HG03521 (cell line): Measurements from ENCODE around the gene SLC24A3.
"Not testable (repeated sequence)": the region's sequence is repeated elsewhere in the genome, so short reads cannot be mapped to it uniquely, and the experiment has no call there.

ENCODE experiments used
- ATAC-seq: cut with Tn5 transposase; IDR thresholded peaks from one replicate; pipeline ENCODE4 v1.9.1; 2021; ENCODE audit warnings: mild to moderate bottlenecking, moderate library complexity; ENCODE audit not compliant: unreplicated experiment

The SLC24A3 gene

GRCh38 chr20:19616081-19616480 is 403.6 kb downstream of the SLC24A3 start:
- ATAC-seq = no peak

GRCh38 chr20:19616620-19617019 is 404.2 kb downstream of the SLC24A3 start:
- ATAC-seq = no peak

GRCh38 chr20:19617256-19617655 is 404.8 kb downstream of the SLC24A3 start:
- no peak for ATAC-seq

GRCh38 chr20:19618711-19619110 is 406.3 kb downstream of the SLC24A3 start:
- no peak for ATAC-seq

GRCh38 chr20:19619904-19620430 is 407.5 kb downstream of the SLC24A3 start:
- ATAC-seq = no peak

DNA sequence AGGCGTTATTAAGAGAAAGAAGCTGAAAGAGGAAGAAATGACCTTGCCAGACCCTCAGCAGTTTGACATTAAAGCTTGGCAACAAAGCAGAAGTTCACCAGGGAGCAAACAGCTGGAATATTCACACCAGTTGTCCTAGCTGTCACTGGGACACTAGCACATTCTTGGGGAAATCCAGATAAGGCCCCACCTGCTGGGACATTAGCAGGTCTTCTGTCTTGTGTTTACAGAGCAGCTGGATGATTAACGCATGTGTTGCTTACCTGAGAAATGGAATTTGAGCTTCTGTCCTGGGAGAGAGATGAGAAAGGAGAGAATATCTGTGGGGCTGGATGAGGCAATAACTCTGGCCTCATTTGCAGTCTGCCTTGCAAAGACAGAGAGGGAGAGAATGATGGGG is 408.0 kb downstream of the SLC24A3 start:
- no peak for ATAC-seq

- ATAC-seq = no peak
Measured at GRCh38 chr20:19621072-19621471, 408.6 kb downstream of the SLC24A3 start.

DNA sequence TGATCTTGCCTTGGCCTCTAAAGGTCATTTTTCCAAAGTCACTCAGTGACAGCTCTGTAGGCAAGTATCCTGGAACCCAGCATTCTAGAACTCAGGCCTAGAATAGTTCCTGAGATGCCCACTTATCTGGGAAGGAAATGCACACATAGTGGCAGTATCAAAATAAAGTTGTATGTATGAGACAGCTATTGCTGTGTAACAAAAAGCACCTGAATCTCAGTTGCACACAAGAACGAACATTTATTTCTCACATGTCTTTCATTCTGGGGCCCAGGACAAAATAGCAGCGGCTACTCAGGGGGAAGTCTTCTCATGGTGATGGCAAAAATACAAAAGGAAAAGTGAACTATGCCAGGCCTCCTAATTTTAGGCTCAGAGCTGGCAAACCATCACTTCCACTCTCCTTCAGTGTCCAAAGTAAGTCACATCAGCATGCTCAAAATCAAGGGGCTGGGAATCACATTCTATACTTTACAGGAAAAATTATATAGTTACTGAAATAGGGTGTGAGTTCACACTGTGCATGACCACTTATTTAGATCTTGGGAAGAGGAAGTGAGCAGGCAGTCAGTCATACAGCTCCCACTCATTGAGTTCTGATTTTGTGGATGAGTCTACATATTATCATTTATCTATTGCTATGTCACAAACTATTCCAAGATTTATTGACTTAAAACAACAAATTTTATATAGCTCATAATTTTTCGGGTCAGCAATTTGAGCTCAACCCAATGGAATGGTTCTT is 412.0 kb downstream of the SLC24A3 start:
- no peak for ATAC-seq

GRCh38 chr20:19625426-19625825 is 413.0 kb downstream of the SLC24A3 start:
- no peak for ATAC-seq

- no peak for ATAC-seq
Measured at GRCh38 chr20:19626896-19627295, 414.5 kb downstream of the SLC24A3 start.

- peak; percentile 53 for ATAC-seq
Measured at GRCh38 chr20:19628570-19629134, 416.2 kb downstream of the SLC24A3 start.

DNA sequence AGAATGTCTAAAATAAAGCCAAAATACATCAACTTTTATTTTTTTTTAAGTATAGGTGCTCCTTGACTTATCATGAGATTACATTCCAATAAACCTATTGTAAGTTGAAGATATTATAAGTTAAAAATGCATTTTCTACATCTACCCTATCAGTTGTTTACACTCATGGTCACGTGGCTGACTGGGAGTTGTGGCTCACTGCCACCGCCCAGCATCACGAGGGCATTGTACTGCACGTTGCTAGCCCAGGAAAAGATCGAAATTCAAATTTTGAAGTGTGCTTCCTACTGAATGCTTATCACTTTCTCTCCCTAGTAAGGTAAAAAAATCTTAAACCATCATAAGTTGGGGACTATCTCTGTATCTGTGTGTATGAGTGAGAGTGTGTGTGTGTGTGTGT is 419.0 kb downstream of the SLC24A3 start:
- no peak for ATAC-seq

- ATAC-seq = no peak
Measured at GRCh38 chr20:19633985-19634384, 421.5 kb downstream of the SLC24A3 start.

DNA sequence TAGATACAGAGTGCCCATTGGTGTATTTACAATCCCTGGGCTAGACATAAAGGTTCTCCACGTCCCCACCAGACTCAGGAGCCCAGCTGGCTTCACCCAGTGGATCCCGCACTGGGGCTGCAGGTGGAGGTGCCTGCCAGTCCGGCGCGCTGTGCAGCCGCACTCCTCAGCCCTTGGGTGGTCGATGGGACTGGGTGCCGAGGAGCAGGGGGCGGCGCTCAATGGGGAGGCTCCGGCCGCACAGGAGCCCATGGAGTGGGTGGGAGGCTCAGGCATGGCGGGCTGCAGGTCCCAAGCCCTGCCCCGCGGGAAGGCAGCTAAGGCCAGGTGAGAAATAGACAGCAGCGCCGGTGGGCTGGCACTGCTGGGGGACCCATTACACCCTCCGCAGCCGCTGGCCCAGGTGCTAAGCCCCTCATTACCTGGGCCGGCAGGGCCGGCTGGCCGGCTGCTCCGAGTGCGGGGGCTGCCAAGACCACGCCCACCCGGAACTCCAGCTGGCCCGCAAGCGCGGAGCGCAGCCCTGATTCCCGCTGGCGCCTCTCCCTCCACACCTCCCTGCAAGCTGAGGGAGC is 427.1 kb downstream of the SLC24A3 start:
- not testable (repeated sequence) for ATAC-seq

GRCh38 chr20:19642860-19643259 is 430.4 kb downstream of the SLC24A3 start:
- ATAC-seq = no peak

GRCh38 chr20:19644085-19644484 is 431.6 kb downstream of the SLC24A3 start:
- no peak for ATAC-seq

DNA sequence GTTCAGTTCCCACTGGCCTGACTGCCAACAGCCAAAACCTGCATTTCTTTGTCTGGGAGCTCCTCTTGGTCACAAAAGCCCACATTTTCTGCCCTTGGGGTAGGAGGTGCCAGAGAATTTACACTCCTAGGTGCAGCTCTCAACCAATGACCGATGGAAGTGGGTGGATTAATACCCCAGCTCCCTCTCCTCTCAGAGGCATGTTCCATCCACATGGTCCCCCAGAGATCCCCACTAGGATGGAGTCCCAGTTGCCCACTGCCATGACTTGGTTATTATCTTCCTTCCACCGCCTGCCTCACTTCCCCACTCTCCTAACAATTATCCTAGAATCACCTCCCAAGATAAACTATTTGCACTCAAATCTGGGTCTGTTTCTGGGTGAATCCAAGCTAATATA is 434.5 kb downstream of the SLC24A3 start:
- ATAC-seq = no peak

- no peak for ATAC-seq
Measured at GRCh38 chr20:19648024-19648423, 435.6 kb downstream of the SLC24A3 start.

GRCh38 chr20:19649041-19649440 is 436.6 kb downstream of the SLC24A3 start:
- no peak for ATAC-seq

- ATAC-seq = no peak
Measured at GRCh38 chr20:19652591-19653026, 440.2 kb downstream of the SLC24A3 start.

GRCh38 chr20:19653327-19653726 is 440.9 kb downstream of the SLC24A3 start:
- no peak for ATAC-seq

GRCh38 chr20:19654921-19655320 is 442.5 kb downstream of the SLC24A3 start:
- no peak for ATAC-seq
